Measurements from ENCODE around the gene CCDC92. TPM values are rescaled to one million over a fixed set of nuclear protein-coding genes. Genes with fewer than 3 reads are reported as not detected.
A peak's percentile ranks its signal among the peaks of the same experiment; 100 is the strongest.

CCDC92 gene
- total and polyA plus RNA-seq, 8 donors = 3.5 to 32.6 (median 20.9) TPM

- no peaks in the 10 kb centered on the region for H3K27me3 ChIP-seq
- peaks cover 5 to 74% (median 52%) of the 10 kb centered on the region in 4 donors for H3K36me3 ChIP-seq
- H3K4me1 ChIP-seq = peaks cover 0 to 54% (median 18%) of the 10 kb centered on the region in 4 donors
- intact Hi-C loops (cut with DNase I; ENCODE audit: low total_unique reads) = no loop called here
- DNase-seq = no peak
- H3K4me3 ChIP-seq = no peak overlapping the region
- 80 to 89% (median 83%) methylated on average over 9 of the region's 9 CpGs for WGBS, 5 donors
- no peak for TF ChIP-seq EP300 (IDR thresholded peaks at IDR 0.05)
- no peak for TF ChIP-seq POLR2AphosphoS5 (IDR thresholded peaks at IDR 0.05)
- TF ChIP-seq POLR2A (IDR thresholded peaks at IDR 0.05) = no peak
- TF ChIP-seq CTCF (IDR thresholded peaks at IDR 0.05) = no peak
- no peaks in the 10 kb centered on the region for H3K9me3 ChIP-seq
- H3K27ac ChIP-seq = peak overlapping the region in 2 of 5 donors; percentile 40 to 44
These were observed 31.7 kb upstream of the CCDC92 start for GRCh38 chr12:124004233-124004875.

DNA sequence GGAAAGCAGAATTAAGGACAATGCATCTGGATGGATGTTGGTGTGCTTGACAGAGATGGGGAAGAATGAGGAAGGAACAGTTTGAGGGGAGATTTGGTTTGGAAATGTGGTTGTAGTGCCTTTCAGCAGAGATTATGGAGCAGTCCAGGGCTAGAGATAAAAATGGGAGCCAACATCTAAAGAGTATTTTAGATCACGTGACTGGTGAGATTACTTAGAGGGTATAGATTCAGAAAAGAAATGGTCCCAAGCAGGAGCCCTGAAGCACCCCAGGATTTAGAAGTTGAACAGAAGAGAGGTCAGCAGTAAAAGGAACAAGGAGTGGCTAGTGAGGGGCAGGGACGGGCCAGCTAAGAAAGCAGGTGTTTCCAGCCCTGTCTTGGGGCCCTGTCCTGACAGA lies 30.0 kb upstream of the CCDC92 start:
- intact Hi-C loops (cut with DNase I; ENCODE audit: low total_unique reads) = no loop called here
- 47 to 84% (median 73%) methylated on average over 2 of the region's 2 CpGs for WGBS, 5 donors
- no peaks in the 10 kb centered on the region for H3K9me3 ChIP-seq
- DNase-seq = no peak
- H3K27ac ChIP-seq = peak overlapping the region in 1 of 5 donors; percentile 52
- TF ChIP-seq POLR2A (IDR thresholded peaks at IDR 0.05) = no peak
- no peak for TF ChIP-seq CTCF (IDR thresholded peaks at IDR 0.05)
- TF ChIP-seq POLR2AphosphoS5 (IDR thresholded peaks at IDR 0.05) = no peak
- TF ChIP-seq EP300 (IDR thresholded peaks at IDR 0.05) = no peak
- peaks cover 5 to 78% (median 56%) of the 10 kb centered on the region in 4 donors for H3K36me3 ChIP-seq
- peaks cover 0 to 57% (median 17%) of the 10 kb centered on the region in 4 donors for H3K4me1 ChIP-seq
- H3K27me3 ChIP-seq = no peaks in the 10 kb centered on the region
- no peak overlapping the region for H3K4me3 ChIP-seq

DNA sequence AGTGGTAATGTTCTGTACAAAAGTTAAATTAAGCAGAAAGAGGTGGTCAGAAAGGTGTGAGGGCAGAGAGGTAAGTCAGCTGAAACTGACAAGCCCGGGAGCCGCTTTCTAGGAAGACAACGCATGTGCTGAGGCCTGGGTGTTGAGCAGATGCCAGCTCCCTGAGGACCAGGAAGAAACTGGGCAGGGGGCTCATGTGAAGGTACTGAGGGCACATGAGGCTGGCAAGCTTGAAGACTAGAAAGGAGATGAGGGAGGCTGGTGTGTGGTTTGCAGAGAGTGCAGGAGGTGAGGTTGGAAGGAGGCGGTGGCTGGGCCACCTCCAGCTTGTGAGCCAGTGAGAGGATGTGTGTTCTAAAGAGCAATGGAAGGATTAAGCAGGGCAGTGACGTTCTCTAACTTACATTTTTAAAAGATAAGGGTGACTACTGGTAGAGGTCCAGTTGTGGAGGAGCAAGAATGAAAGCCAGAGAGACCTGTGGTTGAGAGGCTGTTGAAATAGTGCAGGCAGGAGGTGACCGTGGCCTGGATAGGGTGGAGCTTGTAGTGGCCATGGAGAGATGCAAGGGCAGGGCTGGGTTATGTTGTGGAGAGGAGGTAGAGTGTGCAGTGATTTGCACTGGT lies 29.5 kb upstream of the CCDC92 start:
- no peak overlapping the region for H3K4me3 ChIP-seq
- TF ChIP-seq EP300 (IDR thresholded peaks at IDR 0.05) = no peak
- TF ChIP-seq POLR2AphosphoS5 (IDR thresholded peaks at IDR 0.05) = no peak
- no peak for TF ChIP-seq CTCF (IDR thresholded peaks at IDR 0.05)
- no peak for TF ChIP-seq POLR2A (IDR thresholded peaks at IDR 0.05)
- no peak overlapping the region for H3K27ac ChIP-seq
- no peaks in the 10 kb centered on the region for H3K9me3 ChIP-seq
- DNase-seq = no peak
- H3K4me1 ChIP-seq = peaks cover 0 to 57% (median 17%) of the 10 kb centered on the region in 4 donors
- H3K36me3 ChIP-seq = peaks cover 7 to 74% (median 58%) of the 10 kb centered on the region in 4 donors
- 66 to 78% (median 70%) methylated on average over 6 of the region's 6 CpGs for WGBS, 5 donors
- H3K27me3 ChIP-seq = no peaks in the 10 kb centered on the region
- intact Hi-C loops (cut with DNase I; ENCODE audit: low total_unique reads) = no loop called here

- WGBS, 5 donors = 84 to 90% (median 85%) methylated on average over 7 of the region's 7 CpGs
- TF ChIP-seq EP300 (IDR thresholded peaks at IDR 0.05) = no peak
- TF ChIP-seq CTCF (IDR thresholded peaks at IDR 0.05) = no peak
- TF ChIP-seq POLR2AphosphoS5 (IDR thresholded peaks at IDR 0.05) = no peak
- no peak for TF ChIP-seq POLR2A (IDR thresholded peaks at IDR 0.05)
- Histone ChIP-seq H3K27ac (no peak overlapping the region), H3K36me3 (peaks cover 9 to 67% (median 59%) of the 10 kb centered on the region in 4 donors), H3K4me1 (peaks cover 0 to 58% (median 19%) of the 10 kb centered on the region in 4 donors), H3K9me3 (no peaks in the 10 kb centered on the region), H3K27me3 (no peaks in the 10 kb centered on the region), H3K4me3 (no peak overlapping the region)
- DNase-seq = no peak
- intact Hi-C loops (cut with DNase I; ENCODE audit: low total_unique reads) = no loop called here
These were observed 28.7 kb upstream of the CCDC92 start for GRCh38 chr12:124001343-124001742.
